ENCODE results near the gene APOL3.

APOL3 gene

GRCh38 chr22:36166518-36167220, 6.1 kb upstream of the APOL3 start:
- H3K27me3 ChIP-seq (ENCODE audit: control insufficient read depth, insufficient read depth, low read length) = no peaks in the 10 kb centered on the region
- no peak overlapping the region for H3K27ac ChIP-seq
- no peak for TF ChIP-seq CTCF (IDR thresholded peaks at IDR 0.05)

GRCh38 chr22:36166086-36166485, 5.5 kb upstream of the APOL3 start:
- H2AFZ ChIP-seq = no peak overlapping the region
- H3K9me3 ChIP-seq (ENCODE audit: control insufficient read depth, low read length) = no peaks in the 10 kb centered on the region
- no peaks in the 10 kb centered on the region for H3K27me3 ChIP-seq (ENCODE audit: control insufficient read depth, insufficient read depth, low read length)
- no peak overlapping the region for H3K4me3 ChIP-seq (ENCODE audit: low read depth, low read length)
- H3K4me1 ChIP-seq = no peaks in the 10 kb centered on the region
- H3K9ac ChIP-seq = no peak overlapping the region
- no peak overlapping the region for H3K4me2 ChIP-seq (ENCODE audit: low read length)
- H3K36me3 ChIP-seq (ENCODE audit: control insufficient read depth, insufficient read depth, low read length) = no peaks in the 10 kb centered on the region
- no peak for TF ChIP-seq CTCF (IDR thresholded peaks at IDR 0.05)
- H3K27ac ChIP-seq = no peak overlapping the region
- H3K79me2 ChIP-seq = no peaks in the 10 kb centered on the region

More at GRCh38 chr22:36166518-36167220, 6.1 kb upstream of the APOL3 start:
- Histone ChIP-seq H3K4me3 (ENCODE audit: low read depth, low read length) (no peak overlapping the region), H3K36me3 (ENCODE audit: control insufficient read depth, insufficient read depth, low read length) (no peaks in the 10 kb centered on the region), H3K4me2 (ENCODE audit: low read length) (no peak overlapping the region), H3K4me1 (no peaks in the 10 kb centered on the region), H3K9ac (no peak overlapping the region), H2AFZ (no peak overlapping the region), H3K79me2 (no peaks in the 10 kb centered on the region), H3K9me3 (ENCODE audit: control insufficient read depth, low read length) (no peaks in the 10 kb centered on the region)

- Histone ChIP-seq H3K36me3 (ENCODE audit: control insufficient read depth, insufficient read depth, low read length) (no peaks in the 10 kb centered on the region), H3K4me3 (ENCODE audit: low read depth, low read length) (no peak overlapping the region), H3K27me3 (ENCODE audit: control insufficient read depth, insufficient read depth, low read length) (no peaks in the 10 kb centered on the region), H2AFZ (no peak overlapping the region), H3K27ac (no peak overlapping the region), H3K9ac (no peak overlapping the region), H3K9me3 (ENCODE audit: control insufficient read depth, low read length) (no peaks in the 10 kb centered on the region), H3K4me2 (ENCODE audit: low read length) (no peak overlapping the region), H3K4me1 (no peaks in the 10 kb centered on the region), H3K79me2 (no peaks in the 10 kb centered on the region)
- TF ChIP-seq CTCF (IDR thresholded peaks at IDR 0.05) = no peak
Observed at GRCh38 chr22:36165141-36165540, 4.6 kb upstream of the APOL3 start.

- Histone ChIP-seq H3K4me1 (no peaks in the 10 kb centered on the region), H3K36me3 (ENCODE audit: control insufficient read depth, insufficient read depth, low read length) (no peaks in the 10 kb centered on the region), H3K79me2 (no peaks in the 10 kb centered on the region), H2AFZ (no peak overlapping the region), H3K9ac (no peak overlapping the region), H3K4me2 (ENCODE audit: low read length) (no peak overlapping the region), H3K4me3 (ENCODE audit: low read depth, low read length) (no peak overlapping the region), H3K27ac (no peak overlapping the region), H3K27me3 (ENCODE audit: control insufficient read depth, insufficient read depth, low read length) (no peaks in the 10 kb centered on the region), H3K9me3 (ENCODE audit: control insufficient read depth, low read length) (no peaks in the 10 kb centered on the region)
- TF ChIP-seq CTCF (IDR thresholded peaks at IDR 0.05) = no peak
Observed at GRCh38 chr22:36164621-36165020, 4.1 kb upstream of the APOL3 start.

GRCh38 chr22:36163497-36163896, 2.9 kb upstream of the APOL3 start:
- no peaks in the 10 kb centered on the region for H3K36me3 ChIP-seq (ENCODE audit: control insufficient read depth, insufficient read depth, low read length)
- no peak overlapping the region for H3K27ac ChIP-seq
- H3K79me2 ChIP-seq = no peaks in the 10 kb centered on the region
- no peak overlapping the region for H3K9ac ChIP-seq
- no peak overlapping the region for H2AFZ ChIP-seq
- no peaks in the 10 kb centered on the region for H3K4me1 ChIP-seq
- no peak overlapping the region for H3K4me2 ChIP-seq (ENCODE audit: low read length)
- no peak overlapping the region for H3K4me3 ChIP-seq (ENCODE audit: low read depth, low read length)
- H3K9me3 ChIP-seq (ENCODE audit: control insufficient read depth, low read length) = no peaks in the 10 kb centered on the region
- no peaks in the 10 kb centered on the region for H3K27me3 ChIP-seq (ENCODE audit: control insufficient read depth, insufficient read depth, low read length)
- no peak for TF ChIP-seq CTCF (IDR thresholded peaks at IDR 0.05)
